Neural progenitor cell (in vitro differentiated cells): ENCODE data around the gene SMYD3.

Experiments
- EZH2phosphoT487 ChIP-seq: fragments of 200-600 bp; sonication (generic); IDR thresholded peaks from 2 replicates; pipeline ENCODE4 v1.6.1; 2017; ENCODE audit warnings: antibody characterized with exemption
- TF ChIP-seq, protein P1 (sequence below): fragments of 200-600 bp; sonication (generic); IDR thresholded peaks from 2 replicates; pipeline ENCODE4 v1.5.1; 2017; ENCODE audit warnings: antibody characterized with exemption, mild to moderate bottlenecking

GRCh38 chr1:245990315-245991022 is 516.6 kb downstream of the SMYD3 start:
- TF ChIP-seq EZH2phosphoT487 = no peak
- TF ChIP-seq, protein P1, sequence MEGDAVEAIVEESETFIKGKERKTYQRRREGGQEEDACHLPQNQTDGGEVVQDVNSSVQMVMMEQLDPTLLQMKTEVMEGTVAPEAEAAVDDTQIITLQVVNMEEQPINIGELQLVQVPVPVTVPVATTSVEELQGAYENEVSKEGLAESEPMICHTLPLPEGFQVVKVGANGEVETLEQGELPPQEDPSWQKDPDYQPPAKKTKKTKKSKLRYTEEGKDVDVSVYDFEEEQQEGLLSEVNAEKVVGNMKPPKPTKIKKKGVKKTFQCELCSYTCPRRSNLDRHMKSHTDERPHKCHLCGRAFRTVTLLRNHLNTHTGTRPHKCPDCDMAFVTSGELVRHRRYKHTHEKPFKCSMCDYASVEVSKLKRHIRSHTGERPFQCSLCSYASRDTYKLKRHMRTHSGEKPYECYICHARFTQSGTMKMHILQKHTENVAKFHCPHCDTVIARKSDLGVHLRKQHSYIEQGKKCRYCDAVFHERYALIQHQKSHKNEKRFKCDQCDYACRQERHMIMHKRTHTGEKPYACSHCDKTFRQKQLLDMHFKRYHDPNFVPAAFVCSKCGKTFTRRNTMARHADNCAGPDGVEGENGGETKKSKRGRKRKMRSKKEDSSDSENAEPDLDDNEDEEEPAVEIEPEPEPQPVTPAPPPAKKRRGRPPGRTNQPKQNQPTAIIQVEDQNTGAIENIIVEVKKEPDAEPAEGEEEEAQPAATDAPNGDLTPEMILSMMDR = no peak
